Duodenal mucosa (tissue), 2 donors: ENCODE results near the gene TPR.

Source experiments
- H3K27ac ChIP-seq: one replicate; pipeline ENCODE4 v1.7.0; 2013; ENCODE audit warnings: low read depth, low read length
- H3K27me3 ChIP-seq, 2 donors: one replicate each; pipeline ENCODE4 v1.7.0; 2013; ENCODE audit warnings: low read length in 2 of 2, control low read depth in 1 of 2; ENCODE audit not compliant: insufficient read depth in 2 of 2, control insufficient read depth in 1 of 2
- H3K36me3 ChIP-seq, 2 donors: one replicate each; pipeline ENCODE4 v1.7.0; 2013; ENCODE audit warnings: low read length in 2 of 2, control low read depth in 1 of 2; ENCODE audit not compliant: insufficient read depth in 2 of 2, control insufficient read depth in 1 of 2
- H3K4me1 ChIP-seq, 2 donors: one replicate each; pipeline ENCODE4 v1.7.0; 2013; ENCODE audit warnings: low read length in 2 of 2, control low read depth in 1 of 2; ENCODE audit not compliant: insufficient read depth in 2 of 2, control insufficient read depth in 1 of 2
- H3K4me3 ChIP-seq, 2 donors: one replicate each; pipeline ENCODE4 v1.7.0; 2013; ENCODE audit warnings: low read length in 2 of 2, low read depth in 1 of 2
- H3K9ac ChIP-seq, 2 donors: one replicate each; pipeline ENCODE4 v1.7.0; 2013; ENCODE audit warnings: low read length in 2 of 2, low read depth in 1 of 2
- H3K9me3 ChIP-seq, 2 donors: one replicate each; pipeline ENCODE4 v1.7.0; 2013; ENCODE audit warnings: low read length in 2 of 2, control low read depth in 1 of 2; ENCODE audit not compliant: control insufficient read depth in 1 of 2

TPR gene

DNA sequence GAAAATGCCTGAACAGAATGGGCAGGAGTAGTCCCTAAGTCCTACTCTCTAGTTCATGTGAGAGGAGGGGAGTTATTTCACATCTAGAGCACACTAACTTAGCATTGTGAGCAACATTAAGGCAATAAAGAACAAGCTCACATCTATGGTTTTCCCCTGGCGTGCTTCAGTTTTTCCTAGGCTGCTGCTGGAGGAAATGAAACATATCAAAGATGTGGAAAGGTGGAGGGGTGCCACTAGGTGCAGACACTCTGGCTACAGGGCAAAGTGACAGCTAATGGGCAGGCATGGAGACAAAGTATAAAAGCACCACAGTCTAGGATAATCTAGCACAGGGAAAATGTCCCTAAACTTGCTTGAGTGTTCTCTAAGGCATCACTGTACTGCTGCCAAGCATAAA lies 82.2 kb downstream of the TPR start:
- Histone ChIP-seq H3K4me1 (no peaks in the 10 kb centered on the region), H3K27ac (no peak overlapping the region), H3K36me3 (no peaks in the 10 kb centered on the region), H3K9ac (no peak overlapping the region), H3K27me3 (no peaks in the 10 kb centered on the region), H3K4me3 (no peak overlapping the region), H3K9me3 (no peaks in the 10 kb centered on the region)

GRCh38 chr1:186291271-186291670 lies 83.8 kb downstream of the TPR start:
- no peak overlapping the region for H3K9ac ChIP-seq
- no peaks in the 10 kb centered on the region for H3K27me3 ChIP-seq
- no peak overlapping the region for H3K27ac ChIP-seq
- H3K4me1 ChIP-seq = no peaks in the 10 kb centered on the region
- H3K36me3 ChIP-seq = no peaks in the 10 kb centered on the region
- no peaks in the 10 kb centered on the region for H3K9me3 ChIP-seq
- no peak overlapping the region for H3K4me3 ChIP-seq

DNA sequence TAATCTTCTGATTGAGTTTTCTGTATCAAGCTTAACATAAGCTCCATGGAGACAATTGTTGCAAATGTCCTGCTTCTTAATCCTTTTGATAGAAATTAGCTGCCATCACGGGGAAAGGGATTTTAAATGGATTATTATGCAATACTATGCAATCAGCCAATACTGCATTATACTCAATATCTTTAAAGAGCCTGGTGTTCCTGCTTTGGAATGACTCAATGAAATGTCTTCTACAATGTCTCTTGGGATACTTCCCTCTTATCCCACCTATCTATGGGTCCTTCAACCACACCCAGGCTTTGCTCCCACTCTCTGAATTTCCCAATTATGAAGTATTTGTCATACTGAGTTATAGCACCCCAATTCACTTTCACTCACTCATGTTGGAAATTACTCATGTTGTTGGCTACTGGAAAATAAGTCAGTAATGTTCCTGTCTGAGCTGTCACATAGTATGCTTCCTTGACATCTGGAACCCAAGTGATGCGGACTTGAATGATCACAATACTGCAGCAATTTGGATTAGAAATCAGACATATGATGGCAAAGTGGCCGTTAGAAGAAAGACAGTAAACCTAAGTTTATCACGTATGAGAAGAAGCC lies 85.0 kb downstream of the TPR start:
- H3K4me1 ChIP-seq = no peaks in the 10 kb centered on the region
- H3K9ac ChIP-seq = no peak overlapping the region
- no peak overlapping the region for H3K27ac ChIP-seq
- no peaks in the 10 kb centered on the region for H3K36me3 ChIP-seq
- H3K27me3 ChIP-seq = no peaks in the 10 kb centered on the region
- H3K4me3 ChIP-seq = no peak overlapping the region
- no peaks in the 10 kb centered on the region for H3K9me3 ChIP-seq

- no peaks in the 10 kb centered on the region for H3K4me1 ChIP-seq
- no peak overlapping the region for H3K27ac ChIP-seq
- no peak overlapping the region for H3K4me3 ChIP-seq
- H3K9ac ChIP-seq = no peak overlapping the region
- H3K36me3 ChIP-seq = no peaks in the 10 kb centered on the region
- H3K27me3 ChIP-seq = no peaks in the 10 kb centered on the region
- H3K9me3 ChIP-seq = no peaks in the 10 kb centered on the region
These were observed 88.3 kb downstream of the TPR start for GRCh38 chr1:186286615-186287315.

GRCh38 chr1:186283374-186283773 lies 91.7 kb downstream of the TPR start:
- Histone ChIP-seq H3K9ac (no peak overlapping the region), H3K27me3 (no peaks in the 10 kb centered on the region), H3K4me1 (no peaks in the 10 kb centered on the region), H3K27ac (no peak overlapping the region), H3K36me3 (no peaks in the 10 kb centered on the region), H3K9me3 (no peaks in the 10 kb centered on the region), H3K4me3 (no peak overlapping the region)

DNA sequence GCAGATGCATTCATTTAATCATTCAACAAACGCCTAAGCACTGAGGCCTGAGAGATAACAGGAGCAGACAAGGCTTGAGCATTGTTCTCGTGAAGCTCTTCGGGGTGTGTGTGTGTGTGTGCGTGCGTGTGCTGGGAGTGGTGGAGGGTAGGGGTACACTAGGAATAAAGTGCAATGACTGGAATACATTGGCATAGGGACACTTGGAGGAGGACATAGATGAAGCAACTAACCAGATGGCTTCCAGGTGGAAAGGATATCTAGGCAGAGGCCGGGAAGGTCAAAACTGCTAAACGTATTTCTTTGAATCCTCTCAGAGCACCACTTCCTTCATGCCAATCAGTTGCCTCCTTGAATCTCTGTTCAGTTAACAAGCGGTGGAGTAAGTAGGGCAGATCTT lies 92.6 kb downstream of the TPR start:
- Histone ChIP-seq H3K4me3 (no peak overlapping the region), H3K27me3 (no peaks in the 10 kb centered on the region), H3K27ac (no peak overlapping the region)

DNA sequence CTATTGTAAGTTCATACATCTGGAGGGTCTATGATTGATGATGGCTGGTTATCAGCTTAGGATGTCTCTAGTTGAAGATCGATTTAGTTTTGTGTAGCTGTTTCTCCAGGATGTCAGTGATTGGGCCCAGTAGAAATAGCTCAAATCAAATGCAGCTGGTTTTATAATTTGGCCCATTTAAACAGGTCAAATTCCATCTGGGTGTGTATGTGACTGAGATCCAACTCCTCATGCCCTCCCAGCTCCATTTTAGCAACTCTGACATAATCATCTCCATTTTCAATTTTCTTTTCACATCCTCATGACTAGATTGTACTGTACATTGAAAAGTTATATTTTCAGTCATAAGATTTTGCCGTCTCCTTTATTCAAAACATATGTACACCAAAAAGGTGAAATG lies 99.2 kb downstream of the TPR start:
- H3K9me3 ChIP-seq = no peaks in the 10 kb centered on the region
- H3K9ac ChIP-seq = no peak overlapping the region
- H3K36me3 ChIP-seq = no peaks in the 10 kb centered on the region
- H3K27ac ChIP-seq = no peak overlapping the region
- no peaks in the 10 kb centered on the region for H3K27me3 ChIP-seq
- H3K4me1 ChIP-seq = no peaks in the 10 kb centered on the region
- H3K4me3 ChIP-seq = no peak overlapping the region

More for the DNA sequence above, 92.6 kb downstream of the TPR start:
- no peaks in the 10 kb centered on the region for H3K4me1 ChIP-seq
- H3K9me3 ChIP-seq = no peaks in the 10 kb centered on the region
- no peak overlapping the region for H3K9ac ChIP-seq
- H3K36me3 ChIP-seq = no peaks in the 10 kb centered on the region

GRCh38 chr1:186272486-186272885 lies 102.6 kb downstream of the TPR start:
- Histone ChIP-seq H3K9me3 (no peaks in the 10 kb centered on the region), H3K27me3 (no peaks in the 10 kb centered on the region), H3K36me3 (no peaks in the 10 kb centered on the region), H3K9ac (no peak overlapping the region), H3K4me3 (no peak overlapping the region), H3K4me1 (no peaks in the 10 kb centered on the region), H3K27ac (no peak overlapping the region)

DNA sequence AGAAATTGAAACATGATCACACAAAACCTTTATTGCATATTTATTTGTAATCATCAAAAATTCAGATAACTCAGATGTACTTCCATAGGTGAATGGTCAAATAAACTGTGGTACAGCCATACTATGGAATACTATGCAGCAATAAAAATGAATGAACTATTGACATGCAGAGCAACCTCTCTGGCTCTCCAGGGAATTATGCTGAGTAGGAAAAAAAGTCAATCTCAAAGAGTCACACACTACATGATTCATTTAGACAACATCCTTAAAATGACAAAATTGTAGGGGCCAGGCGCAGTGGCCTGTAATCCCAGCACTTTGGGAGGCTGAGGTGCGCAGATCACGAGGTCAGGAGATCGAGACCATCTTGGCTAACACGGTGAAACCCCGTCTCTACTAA lies 104.0 kb downstream of the TPR start:
- no peak overlapping the region for H3K4me3 ChIP-seq
- H3K36me3 ChIP-seq = no peaks in the 10 kb centered on the region
- H3K9ac ChIP-seq = no peak overlapping the region
- H3K9me3 ChIP-seq = no peaks in the 10 kb centered on the region
- H3K27me3 ChIP-seq = no peaks in the 10 kb centered on the region
- no peak overlapping the region for H3K27ac ChIP-seq
- no peaks in the 10 kb centered on the region for H3K4me1 ChIP-seq
